ENCODE data around the gene AVEN.

DNA sequence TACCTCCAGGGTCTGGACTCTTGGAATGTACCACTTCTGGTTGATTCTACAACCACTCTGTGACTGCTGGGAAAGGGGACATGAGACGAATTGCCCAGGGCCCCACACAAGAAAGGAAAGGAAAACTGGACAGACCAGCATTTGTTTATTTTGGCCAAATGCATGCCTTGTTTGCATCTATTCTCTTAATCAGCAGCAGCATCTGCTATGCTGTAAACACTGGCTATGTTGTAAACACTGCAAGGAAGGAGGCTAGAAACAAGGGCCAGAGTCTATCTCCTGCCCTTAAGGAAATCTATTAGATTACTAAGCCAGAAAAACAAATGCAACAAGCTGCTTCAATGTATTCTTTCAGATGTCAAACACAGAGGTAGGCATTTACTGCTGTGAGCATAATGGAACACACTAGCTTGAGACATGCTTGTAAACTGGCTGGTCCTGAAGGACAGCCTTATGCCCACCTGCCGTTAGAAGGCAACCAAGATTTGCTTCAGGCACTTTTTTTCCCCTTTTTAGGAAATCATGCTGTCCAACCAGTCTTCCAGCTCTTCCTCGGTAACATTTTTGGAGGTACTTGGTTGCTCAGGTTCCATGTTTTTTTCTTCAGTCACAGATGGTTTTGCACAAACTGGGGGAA, 172.8 kb downstream of the AVEN start:
- TF ChIP-seq CTCF (conservative IDR thresholded peaks at IDR 0.05; ENCODE audit: low read length) (no peak), EZH2phosphoT487 (IDR thresholded peaks at IDR 0.05; ENCODE audit: borderline replicate concordance) (no peak)
